SK-N-SH (cell line): Measurements from ENCODE around the gene FCHO2. TPM values are rescaled to one million over a fixed set of nuclear protein-coding genes. Genes with fewer than 3 reads are reported as not detected.

Experiments
- CTCF ChIA-PET: fragments of 300-600, 350-600 bp; formaldehyde crosslinking; extraction: SDS; loops from one replicate; lab custom pipeline; 2021; lab: Yijun Ruan, JAX
- POLR2A ChIA-PET: fragments of 350-600 bp; sonication (Branson Sonifier 250); formaldehyde crosslinking; extraction: SDS; loops from one replicate; lab custom pipeline; 2020; ENCODE audit warnings: antibody characterized with exemption, inconsistent platforms; lab: Yijun Ruan, JAX
- DNase-seq: peaks from one replicate; pipeline ENCODE4 v3.0.0; 2012
- H2AFZ ChIP-seq: fragments of 200-600 bp; sonication (generic); 2 replicates; pipeline ENCODE4 v1.8.1; 2016; ENCODE audit warnings: antibody characterized with exemption, mild to moderate bottlenecking, low read depth
- H3F3A ChIP-seq: fragments of 200-600 bp; sonication (generic); replicated peaks from 2 replicates; pipeline ENCODE3; 2016; ENCODE audit warnings: antibody characterized with exemption, mild to moderate bottlenecking; ENCODE audit not compliant: insufficient read depth
- H3K27ac ChIP-seq, 2 experiments: fragments of 200-500 bp in 1 of 2; fragments of 200-600 bp in 1 of 2; sonication (Bioruptor generic) in 1 of 2; sonication (generic), shearing (Covaris generic) in 1 of 2; 2 replicates each; pipeline versions ENCODE4 v1.5.1 to v1.6.1; 2014 to 2016; ENCODE audit warnings: low read depth in 2 of 2, inconsistent platforms in 1 of 2, low read length in 1 of 2, mild to moderate bottlenecking in 1 of 2, mixed read lengths in 1 of 2
- H3K27me3 ChIP-seq: fragments of 200-600 bp; sonication (generic), shearing (Covaris generic); 2 replicates; pipeline ENCODE4 v1.6.1; 2016; ENCODE audit warnings: mixed run types; ENCODE audit not compliant: insufficient read depth
- H3K36me3 ChIP-seq, 2 experiments: fragments of 200-500 bp in 1 of 2; fragments of 200-600 bp in 1 of 2; sonication (Bioruptor generic) in 1 of 2; sonication (generic) in 1 of 2; replicated peaks in 1 of 2; 2 replicates each; pipeline versions ENCODE3 to v1.5.1; 2014 to 2016; ENCODE audit warnings: low read length in 1 of 2, mild to moderate bottlenecking in 1 of 2; ENCODE audit not compliant: insufficient read depth in 2 of 2, control insufficient read depth in 1 of 2
- H3K4me1 ChIP-seq, 2 experiments: fragments of 200-500 bp in 1 of 2; fragments of 200-600 bp in 1 of 2; sonication (Bioruptor generic) in 1 of 2; sonication (generic), shearing (Covaris generic) in 1 of 2; 2 replicates each; pipeline versions ENCODE4 v1.5.1 to v1.6.1; 2014 to 2016; ENCODE audit warnings: low read depth in 1 of 2, low read length in 1 of 2, mixed run types in 1 of 2; ENCODE audit not compliant: insufficient read depth in 2 of 2, control insufficient read depth in 1 of 2
- H3K4me2 ChIP-seq: fragments of 200-600 bp; sonication (generic), shearing (Covaris generic); 2 replicates; pipeline ENCODE4 v1.6.1; 2017; ENCODE audit warnings: mixed run types
- H3K4me3 ChIP-seq, 2 experiments: fragments of 200-500 bp in 1 of 2; fragments of 200-600 bp in 1 of 2; sonication (Bioruptor generic) in 1 of 2; sonication (generic), shearing (Covaris generic) in 1 of 2; 2 replicates each; pipeline versions ENCODE4 v1.5.1 to v1.8.1; 2014 to 2016; ENCODE audit warnings: low read depth in 2 of 2, inconsistent platforms in 1 of 2, low read length in 1 of 2, mild to moderate bottlenecking in 1 of 2, mixed read lengths in 1 of 2, moderate library complexity in 1 of 2
- H3K79me2 ChIP-seq: fragments of 200-600 bp; sonication (generic); 2 replicates; pipeline ENCODE4 v1.8.1; 2017; ENCODE audit warnings: mild to moderate bottlenecking; ENCODE audit not compliant: insufficient read depth
- H3K9ac ChIP-seq: fragments of 200-600 bp; sonication (generic); 2 replicates; pipeline ENCODE4 v1.6.1; 2017; ENCODE audit warnings: mixed run types
- H3K9me2 ChIP-seq: fragments of 200-600 bp; sonication (generic); 2 replicates; pipeline ENCODE4 v1.6.1; 2017; ENCODE audit warnings: mixed run types
- H3K9me3 ChIP-seq: fragments of 200-600 bp; sonication (generic); 2 replicates; pipeline ENCODE4 v1.6.1; 2017; ENCODE audit warnings: mixed run types, mild to moderate bottlenecking, moderate library complexity
- H4K20me1 ChIP-seq: fragments of 200-600 bp; sonication (generic); 2 replicates; pipeline ENCODE4 v1.6.1; 2017; ENCODE audit warnings: mild to moderate bottlenecking, mixed run types; ENCODE audit not compliant: insufficient read depth
- CHD2 ChIP-seq: fragments of 150-350 bp; IDR thresholded peaks from 2 replicates; pipeline ENCODE4 v1.6.1; 2018; ENCODE audit warnings: low read length; ENCODE audit not compliant: partially characterized antibody
- EZH2phosphoT487 ChIP-seq: fragments of 200-600 bp; sonication (generic); IDR thresholded peaks from 2 replicates; pipeline ENCODE4 v1.6.1; 2017; ENCODE audit warnings: low read depth, mixed run types, mild to moderate bottlenecking, antibody characterized with exemption, moderate library complexity, borderline replicate concordance
- GABPA ChIP-seq: IDR thresholded peaks from 2 replicates; pipeline ENCODE4 v1.4.0; 2012; ENCODE audit warnings: low read depth, mild to moderate bottlenecking
- GATA2 ChIP-seq: sonication (generic); formaldehyde crosslinking; IDR thresholded peaks from 2 replicates; pipeline ENCODE4 v1.5.0; 2020; ENCODE audit warnings: mild to moderate bottlenecking, missing genetic modification reagents
- IRF3 ChIP-seq: fragments of 150-350 bp; IDR thresholded peaks from 2 replicates; pipeline ENCODE4 v1.6.1; 2016; ENCODE audit warnings: mild to moderate bottlenecking, low read depth, low read length
- JUND ChIP-seq: IDR thresholded peaks from 2 replicates; pipeline ENCODE4 v1.4.0; 2012
- MAX ChIP-seq: IDR thresholded peaks from 2 replicates; pipeline ENCODE4 v1.4.0; 2012; ENCODE audit warnings: low read depth
- MEF2A ChIP-seq: IDR thresholded peaks from 2 replicates; pipeline ENCODE4 v1.4.0; 2012; ENCODE audit warnings: low read depth, borderline replicate concordance
- MXI1 ChIP-seq: IDR thresholded peaks from 2 replicates; pipeline ENCODE4 v1.6.1; 2012; ENCODE audit warnings: mild to moderate bottlenecking, low read depth, low read length, improper control_type of control experiment
- NRF1 ChIP-seq: IDR thresholded peaks from 2 replicates; pipeline ENCODE4 v1.6.1; 2012; ENCODE audit warnings: low read depth, mild to moderate bottlenecking, low read length
- PBX3 ChIP-seq: IDR thresholded peaks from 2 replicates; pipeline ENCODE4; 2012
- RAD21 ChIP-seq: IDR thresholded peaks from 2 replicates; pipeline ENCODE4 v1.6.1; 2012; ENCODE audit warnings: mild to moderate bottlenecking, low read length
- RCOR1 ChIP-seq: fragments of 150-350 bp; IDR thresholded peaks from 2 replicates; pipeline ENCODE4 v1.6.1; 2017; ENCODE audit warnings: antibody characterized with exemption, low read length
- RFX5 ChIP-seq: IDR thresholded peaks from 2 replicates; pipeline ENCODE4 v1.6.1; 2012; ENCODE audit warnings: mild to moderate bottlenecking, improper control_type of control experiment, low read length
- RXRA ChIP-seq: IDR thresholded peaks from 2 replicates; pipeline ENCODE4 v1.4.0; 2012; ENCODE audit warnings: low read depth, mild to moderate bottlenecking, borderline replicate concordance
- SMC3 ChIP-seq: IDR thresholded peaks from 2 replicates; pipeline ENCODE4 v1.6.1; 2012; ENCODE audit warnings: low read depth, low read length, improper control_type of control experiment
- TEAD4 ChIP-seq: IDR thresholded peaks from 2 replicates; pipeline ENCODE4 v1.4.0; 2012; ENCODE audit warnings: mild to moderate bottlenecking, borderline replicate concordance; ENCODE audit not compliant: insufficient read depth
- YY1 ChIP-seq: IDR thresholded peaks from 2 replicates; pipeline ENCODE4 v1.4.0; 2012; ENCODE audit warnings: low read depth, mild to moderate bottlenecking
- WGBS: methylation state at CpG from one replicate; pipeline ENCODE4 v1.1.6; 2017; ENCODE audit warnings: low lambda C conversion rate; 5-methylcytosine and 5-hydroxymethylcytosine counted together
- polyA plus RNA-seq, 3 experiments: library from polyadenylated mRNA; depleted of rRNA; stranded (reverse); fragments of >200 nt; gene quantifications; 2 replicates each; pipeline ENCODE4 v1.2.3, GENCODE V29; 2012

Gene FCHO2
- polyA plus RNA-seq, 1 of the 3 experiments (the other 2 are of a cell fraction), result 5.2 TPM

- no peak for TF ChIP-seq IRF3
- no peak for TF ChIP-seq RCOR1
- no peak for TF ChIP-seq JUND
- no peak for TF ChIP-seq RXRA
- TF ChIP-seq MAX, result no peak
- no peak for TF ChIP-seq MXI1
Observed at GRCh38 chr5:72994578-72994977, 38.7 kb downstream of the FCHO2 start (continued).

GRCh38 chr5:72996632-72997031 is 40.8 kb downstream of the FCHO2 start:
- no peaks in the 10 kb centered on the region for H3K27me3 ChIP-seq
- no peak overlapping the region for H3K27ac ChIP-seq
- CTCF ChIA-PET, result interaction anchor here (0.7 kb wide), 1 partner anchor 219 kb away, joined by 3 read pairs; no protein-coding TSS in a partner anchor
- H3K4me3 ChIP-seq, result no peak overlapping the region
- no peaks in the 10 kb centered on the region for H3K4me1 ChIP-seq
- 0 out of 2 replicates have a peak, but pooled peaks cover under 1% of the 10 kb centered on the region for H3K9me3 ChIP-seq
- POLR2A ChIA-PET, result no interaction called here
- DNase-seq, result peak; percentile 3
- 0 out of 2 replicates have a peak, but pooled peaks cover under 1% of the 10 kb centered on the region for H3K9me2 ChIP-seq
- no peak overlapping the region for H2AFZ ChIP-seq
- no peak overlapping the region for H3K4me2 ChIP-seq
- no peak overlapping the region for H3K9ac ChIP-seq
- WGBS, result 96% methylated on average over 19 of the region's 28 CpGs
- H3K36me3 ChIP-seq, result peaks cover 10 to 36% of the 10 kb centered on the region in 2 experiments
- no peaks in the 10 kb centered on the region for H3F3A ChIP-seq
- no peaks in the 10 kb centered on the region for H3K79me2 ChIP-seq
- no peaks in the 10 kb centered on the region for H4K20me1 ChIP-seq
- TF ChIP-seq EZH2phosphoT487, result no peak
- TF ChIP-seq CHD2, result no peak
- no peak for TF ChIP-seq RFX5
- TF ChIP-seq JUND, result no peak
- TF ChIP-seq PBX3, result no peak
- no peak for TF ChIP-seq SMC3
- TF ChIP-seq YY1, result no peak
- TF ChIP-seq GABPA, result no peak
- TF ChIP-seq RAD21, result no peak
- no peak for TF ChIP-seq IRF3
- no peak for TF ChIP-seq NRF1
- no peak for TF ChIP-seq GATA2
- no peak for TF ChIP-seq MEF2A
- no peak for TF ChIP-seq TEAD4
- TF ChIP-seq, all 33 proteins: peak for 0
